HG03565 (cell line): ENCODE results near the gene DCUN1D3.
"Not testable (repeated sequence)": the region's sequence is repeated elsewhere in the genome, so short reads cannot be mapped to it uniquely, and the experiment has no call there.

Source experiments
- ATAC-seq: cut with Tn5 transposase; IDR thresholded peaks from one replicate; pipeline ENCODE4 v1.9.1; 2021; ENCODE audit warnings: mild to moderate bottlenecking, moderate library complexity; ENCODE audit not compliant: unreplicated experiment

DCUN1D3 gene

DNA sequence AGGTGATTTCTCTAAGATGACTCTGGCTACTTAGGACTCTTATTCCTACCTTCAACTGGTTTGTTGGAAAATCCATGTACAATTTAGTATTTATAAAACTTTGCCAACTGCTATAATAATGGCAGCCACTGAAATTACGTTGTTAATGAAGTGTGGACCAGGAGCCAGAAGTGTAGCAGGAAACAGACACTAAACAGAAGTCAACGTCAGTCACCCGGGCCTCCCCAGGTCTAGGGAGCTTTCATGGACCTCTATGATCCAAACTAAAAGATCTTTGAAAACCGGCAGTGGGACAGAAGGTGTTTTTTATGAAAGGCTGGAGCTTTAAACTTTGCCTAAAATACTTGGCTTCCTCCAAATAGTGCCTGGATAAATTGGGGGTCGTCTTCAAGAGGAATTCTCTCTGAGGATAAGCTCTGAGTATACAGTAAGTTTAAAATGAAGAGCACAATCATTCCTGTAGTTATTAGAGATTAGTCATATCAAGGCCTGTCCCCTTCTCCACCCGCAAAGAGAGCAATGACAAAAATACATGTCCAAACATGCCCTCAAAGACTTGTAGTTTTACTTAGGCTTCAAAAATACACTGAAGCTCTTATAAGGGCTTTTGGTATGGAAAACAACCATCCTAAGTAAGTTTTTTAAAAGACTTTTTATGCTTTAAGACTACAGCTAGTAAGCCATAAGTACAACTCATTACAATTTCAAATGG, 34.6 kb downstream of the DCUN1D3 start:
- peak; percentile 73 for ATAC-seq

DNA sequence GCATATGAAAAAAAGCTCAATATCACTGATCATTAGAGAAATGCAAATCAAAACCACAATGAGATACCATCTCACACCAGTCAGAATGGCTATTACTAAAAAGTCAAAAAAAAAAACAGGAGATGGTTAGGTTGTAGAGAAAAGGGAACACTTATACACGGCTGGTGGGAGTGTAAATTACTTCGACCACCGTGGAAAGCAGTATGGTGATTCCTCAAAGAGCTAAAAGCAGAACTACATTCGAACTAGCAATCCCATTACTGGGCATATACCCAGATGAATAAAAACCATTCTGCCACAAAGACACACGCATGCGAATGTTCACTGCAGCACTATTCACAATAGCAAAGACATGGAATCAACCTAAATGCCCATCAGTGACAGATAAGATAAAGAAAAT, 35.8 kb downstream of the DCUN1D3 start:
- ATAC-seq: not testable (repeated sequence)

DNA sequence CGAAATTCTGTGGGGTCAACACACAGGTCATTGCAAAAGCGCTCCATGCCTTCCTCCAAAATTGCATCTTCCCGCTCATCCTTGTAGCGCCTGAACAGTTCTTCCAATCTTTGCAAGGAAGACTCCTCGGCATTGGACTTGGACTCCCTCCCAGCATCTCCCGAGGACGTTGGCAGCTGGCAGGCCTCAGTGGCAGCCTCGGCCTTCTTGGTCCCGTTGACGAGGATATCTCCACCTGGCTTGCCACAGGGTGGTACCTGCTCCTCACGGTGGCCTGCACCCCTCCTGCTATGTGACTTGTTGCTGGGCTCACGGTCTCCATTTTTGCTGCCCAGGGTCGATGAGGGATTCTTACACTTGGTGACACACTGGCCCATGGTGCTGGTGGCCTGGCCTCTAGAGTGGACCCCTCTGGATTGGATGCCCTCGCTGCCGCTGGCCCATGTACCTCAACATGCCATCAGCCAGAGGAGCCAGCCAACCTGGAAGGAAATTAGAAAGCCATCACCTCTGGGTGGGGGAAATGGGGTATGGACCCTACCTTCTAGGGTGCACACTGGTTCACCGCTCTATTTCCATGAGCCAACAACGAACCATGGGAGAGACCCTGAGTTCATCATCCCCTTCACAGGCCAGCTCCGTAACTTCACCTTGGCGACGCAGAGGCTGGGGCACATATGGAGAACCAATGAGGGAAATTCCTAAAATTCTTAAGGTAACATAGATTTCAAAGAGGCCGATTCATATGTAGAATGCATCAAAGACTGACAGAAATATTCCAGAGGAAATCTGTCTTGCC, 37.8 kb downstream of the DCUN1D3 start:
- ATAC-seq: no peak

GRCh38 chr16:20860995-20861394, 39.2 kb downstream of the DCUN1D3 start:
- ATAC-seq: not testable (repeated sequence)

DNA sequence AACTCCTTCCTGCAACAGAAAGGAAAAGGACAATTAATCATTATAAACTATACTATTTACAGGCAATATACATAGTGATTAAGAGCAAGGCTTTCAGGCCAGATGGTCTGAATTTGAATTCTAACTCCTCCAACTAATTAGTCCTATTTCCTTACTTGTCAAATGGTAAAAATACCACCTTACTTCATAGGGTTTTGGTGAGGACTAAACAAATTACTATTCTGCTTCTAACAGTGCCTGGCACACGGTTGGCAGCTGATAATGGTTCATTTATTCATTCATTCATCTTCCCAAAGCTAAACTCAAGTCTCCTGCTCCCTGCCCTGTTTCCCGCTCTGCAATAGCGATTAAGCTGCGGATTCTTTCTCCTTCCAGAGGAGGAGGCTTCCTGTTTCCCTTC, 39.8 kb downstream of the DCUN1D3 start:
- ATAC-seq: no peak

- ATAC-seq: no peak
Observed at GRCh38 chr16:20859699-20860098, 40.5 kb downstream of the DCUN1D3 start.

- ATAC-seq: no peak
Observed at GRCh38 chr16:20859229-20859628, 40.9 kb downstream of the DCUN1D3 start.

DNA sequence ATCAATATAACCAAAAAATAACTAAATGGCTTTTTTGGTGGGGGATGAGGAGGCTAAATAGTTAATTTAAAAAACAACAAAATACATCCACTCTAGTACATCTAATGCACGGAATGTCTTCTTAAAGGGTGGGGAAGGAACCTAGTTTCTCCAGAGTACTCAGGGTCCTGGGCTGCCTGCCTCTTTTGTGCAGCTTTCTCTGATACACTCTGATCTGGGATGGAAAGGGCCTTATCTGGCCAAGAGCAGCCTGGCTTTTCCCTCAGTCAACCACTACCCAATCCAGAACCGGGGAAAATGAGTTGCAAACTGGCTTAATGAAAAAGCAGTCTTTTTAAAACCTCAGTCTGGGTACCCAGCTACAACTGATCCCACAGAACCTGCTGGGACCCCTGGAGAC, 42.9 kb downstream of the DCUN1D3 start:
- no peak for ATAC-seq

DNA sequence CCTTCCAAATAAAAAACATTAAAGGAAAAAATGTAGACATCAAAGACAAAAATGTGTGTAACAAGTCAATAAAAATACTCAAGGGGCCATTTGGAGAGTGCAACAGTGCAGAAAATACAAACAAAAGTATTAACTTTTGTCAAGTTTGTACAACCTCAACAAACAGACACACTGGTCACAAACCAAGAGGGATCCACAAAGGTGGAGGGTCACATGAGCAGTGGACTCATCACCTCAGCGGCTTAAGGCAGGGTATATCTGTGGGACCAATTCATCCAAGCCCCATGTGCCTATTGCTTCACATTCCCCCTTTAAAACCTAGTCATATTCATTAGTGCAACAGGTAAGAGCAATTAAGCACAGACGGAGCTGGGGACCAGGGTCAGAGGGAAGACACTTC, 45.2 kb downstream of the DCUN1D3 start:
- no peak for ATAC-seq

- ATAC-seq: no peak
Observed at GRCh38 chr16:20853981-20854620, 46.1 kb downstream of the DCUN1D3 start.

DNA sequence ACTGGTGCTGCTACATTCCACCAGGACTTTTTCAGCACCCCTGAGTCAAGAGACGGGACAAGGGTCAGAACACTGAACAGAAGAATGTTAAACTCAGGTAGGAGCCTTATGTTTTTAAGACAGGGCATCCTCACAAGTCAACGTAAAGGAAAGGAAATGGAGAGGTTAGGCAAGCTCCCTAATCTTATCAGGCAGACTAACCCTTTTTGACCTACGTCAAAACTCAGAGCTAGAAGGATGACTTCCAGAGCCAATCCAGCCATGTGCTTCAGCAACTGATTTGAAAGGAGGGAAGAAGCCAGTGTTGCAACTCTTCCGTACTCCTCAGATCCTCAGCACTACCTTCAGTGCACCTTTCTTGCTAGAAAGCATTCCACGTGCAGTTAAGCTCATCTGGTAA, 47.0 kb downstream of the DCUN1D3 start:
- no peak for ATAC-seq

DNA sequence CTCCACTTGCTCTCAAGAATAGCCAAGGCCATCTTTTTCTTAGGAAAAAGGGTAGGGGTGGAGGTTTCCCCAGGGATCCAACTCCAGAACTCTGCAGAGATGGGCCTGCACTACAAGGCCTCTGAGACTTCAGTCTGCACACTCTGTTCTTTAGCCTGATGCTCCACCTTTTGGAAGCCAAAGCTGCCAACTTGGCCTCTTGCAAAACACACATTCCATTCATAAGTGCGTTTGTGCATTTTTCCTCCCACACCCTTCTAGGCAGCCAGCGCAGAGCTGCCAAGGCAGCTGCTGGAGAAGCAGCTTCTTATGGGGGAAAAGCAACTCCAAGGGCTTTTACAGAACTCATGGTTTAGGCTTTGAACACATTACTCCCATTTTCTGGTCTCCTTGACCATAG, 48.6 kb downstream of the DCUN1D3 start:
- no peak for ATAC-seq

DNA sequence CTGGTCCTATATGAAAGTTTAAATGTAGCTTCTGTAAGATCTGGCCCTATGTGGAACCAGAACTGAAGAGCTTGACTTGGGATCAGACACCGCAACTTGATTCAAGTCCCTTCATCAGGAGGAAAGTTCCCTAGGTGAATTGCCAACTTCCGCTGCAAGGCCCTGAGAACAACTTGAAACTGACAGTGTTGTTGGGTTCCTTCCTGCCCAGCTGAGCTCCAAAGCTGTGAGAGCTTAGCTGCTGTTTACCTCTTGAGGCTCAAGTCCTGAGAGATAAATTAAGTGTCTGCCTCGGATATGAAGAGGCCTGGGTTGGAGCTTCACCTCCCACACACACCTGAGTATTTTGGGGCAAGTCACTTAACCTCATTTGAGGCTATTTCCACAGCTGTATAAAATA, 49.2 kb downstream of the DCUN1D3 start:
- ATAC-seq: no peak

DNA sequence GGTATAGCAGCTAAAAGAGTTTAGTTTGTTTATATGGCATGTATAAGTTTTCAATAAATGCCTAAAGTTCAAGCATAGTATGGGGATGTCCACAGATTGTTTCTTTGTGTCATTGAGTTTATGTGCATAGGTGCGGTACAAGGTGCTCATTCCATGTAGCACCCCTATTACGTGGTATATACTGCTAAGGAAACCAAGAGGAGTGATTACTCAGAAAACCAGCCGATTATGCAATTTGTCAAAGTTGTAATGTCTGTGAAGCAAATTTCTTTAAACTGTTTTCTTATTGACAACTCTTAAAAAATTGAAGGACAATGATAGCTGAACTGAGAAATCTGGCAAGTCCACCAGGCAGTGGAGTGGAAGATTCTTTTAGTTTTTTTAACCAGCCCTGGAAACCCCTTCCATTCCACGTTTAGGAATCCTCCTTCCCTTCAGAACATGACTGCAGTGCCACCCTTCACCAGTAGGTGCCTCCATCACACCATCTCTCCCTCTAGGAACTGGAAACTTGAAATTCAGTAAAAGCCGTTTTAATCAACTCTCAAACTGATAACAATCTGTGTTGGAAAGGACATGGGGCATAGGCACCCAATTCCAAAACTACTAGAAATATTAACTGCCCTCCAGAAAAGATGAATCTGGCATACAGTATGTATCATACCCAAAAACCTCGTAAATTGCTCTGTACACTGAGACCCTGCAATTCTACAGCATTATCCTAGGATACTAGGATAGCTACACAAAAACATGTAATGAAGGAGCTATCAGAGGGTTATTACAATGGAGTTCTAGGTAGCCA, 50.4 kb downstream of the DCUN1D3 start:
- no peak for ATAC-seq

- ATAC-seq: no peak
Observed at GRCh38 chr16:20847550-20847949, 52.6 kb downstream of the DCUN1D3 start.

DNA sequence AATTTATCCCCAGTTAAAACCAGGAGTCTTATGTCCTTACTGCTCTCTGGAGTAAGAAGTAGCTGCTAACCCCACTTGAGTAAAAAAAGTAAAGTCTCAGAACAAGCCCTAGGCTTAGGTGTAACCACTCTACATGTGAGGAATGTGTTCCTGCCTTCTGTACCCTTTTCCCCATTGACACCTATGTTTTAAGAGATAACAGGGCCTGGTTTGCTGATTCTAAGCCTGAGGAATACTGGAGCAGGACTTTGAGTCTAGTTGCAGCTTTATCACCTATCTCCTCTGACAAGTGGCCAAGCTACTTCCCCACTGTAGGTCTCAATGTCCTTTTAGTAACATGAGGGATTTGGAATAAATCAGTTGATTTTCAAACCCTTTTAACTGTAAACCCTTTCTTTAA, 53.6 kb downstream of the DCUN1D3 start:
- ATAC-seq: no peak

- no peak for ATAC-seq
Observed at GRCh38 chr16:20846030-20846429, 54.1 kb downstream of the DCUN1D3 start.

DNA sequence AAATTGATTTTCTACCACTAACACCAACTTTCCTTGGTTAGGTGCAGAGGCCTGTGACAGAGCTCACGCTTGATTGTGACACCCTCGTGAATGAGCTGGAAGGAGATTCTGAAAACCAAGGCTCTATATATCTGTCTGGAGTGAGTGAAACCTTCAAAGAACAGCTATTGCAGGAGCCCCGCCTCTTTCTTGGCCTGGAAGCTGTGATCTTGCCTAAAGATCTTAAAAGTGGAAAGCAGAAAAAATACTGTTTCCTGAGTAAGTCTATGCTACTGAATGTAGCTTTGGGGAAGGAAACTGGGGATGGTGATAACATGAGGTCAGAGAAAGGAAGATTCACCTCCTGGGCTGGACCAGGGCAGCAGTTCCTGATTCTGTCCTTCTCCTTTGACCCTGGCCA, 55.6 kb downstream of the DCUN1D3 start:
- ATAC-seq: no peak

DNA sequence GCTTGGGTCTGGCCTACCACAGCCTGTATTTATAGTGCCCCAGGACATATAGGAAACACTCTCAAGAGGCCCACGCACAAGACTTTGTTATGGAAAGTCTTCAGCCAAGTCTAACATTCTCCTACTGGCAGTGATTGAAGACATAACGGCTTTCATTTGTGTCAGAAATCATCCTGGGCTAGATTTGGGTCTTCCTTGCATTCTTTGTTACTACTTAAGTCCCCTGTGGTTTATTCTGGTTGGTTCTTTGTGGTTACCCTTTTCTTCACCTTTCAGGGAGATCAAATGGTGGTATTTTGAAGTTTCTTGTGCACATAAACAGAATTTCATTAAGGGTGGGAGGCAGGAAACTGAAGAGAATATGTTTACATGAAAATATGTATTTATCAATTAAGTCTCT, 56.1 kb downstream of the DCUN1D3 start:
- ATAC-seq: no peak

GRCh38 chr16:20839504-20839903, 60.7 kb downstream of the DCUN1D3 start:
- ATAC-seq: no peak

GRCh38 chr16:20838240-20838639, 61.9 kb downstream of the DCUN1D3 start:
- ATAC-seq: no peak
